AML-193 (cell line): Measurements from ENCODE around the gene SYF2.
"Not testable (repeated sequence)": the region's sequence is repeated elsewhere in the genome, so short reads cannot be mapped to it uniquely, and the experiment has no call there.

Experiments
- DNase-seq, 2 experiments: peaks; one replicate each; lab custom pipeline; 2025; lab: John Stamatoyannopoulos, UW

SYF2 gene

DNA sequence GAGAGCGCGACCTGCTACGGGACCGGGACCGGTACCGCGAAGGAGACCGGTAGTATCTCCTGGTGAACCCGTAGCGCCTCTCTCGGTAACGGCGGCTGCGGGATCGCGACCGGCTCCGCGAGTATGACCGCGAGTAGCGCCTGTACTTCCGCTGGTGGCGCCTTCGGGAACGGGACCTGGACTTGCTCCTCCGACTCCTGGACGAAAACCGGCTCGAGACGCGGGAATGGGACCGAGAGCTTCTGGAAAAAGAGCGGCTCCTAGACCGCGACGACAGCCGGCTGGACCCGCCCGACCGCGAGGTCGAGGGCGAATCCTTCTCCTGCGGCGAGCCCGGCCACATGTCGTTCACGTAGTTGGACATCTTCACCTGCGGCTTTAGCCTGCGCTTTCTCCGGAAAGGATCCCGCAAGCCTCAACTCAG lies 14.3 kb upstream of the SYF2 start:
- no peak for DNase-seq

DNA sequence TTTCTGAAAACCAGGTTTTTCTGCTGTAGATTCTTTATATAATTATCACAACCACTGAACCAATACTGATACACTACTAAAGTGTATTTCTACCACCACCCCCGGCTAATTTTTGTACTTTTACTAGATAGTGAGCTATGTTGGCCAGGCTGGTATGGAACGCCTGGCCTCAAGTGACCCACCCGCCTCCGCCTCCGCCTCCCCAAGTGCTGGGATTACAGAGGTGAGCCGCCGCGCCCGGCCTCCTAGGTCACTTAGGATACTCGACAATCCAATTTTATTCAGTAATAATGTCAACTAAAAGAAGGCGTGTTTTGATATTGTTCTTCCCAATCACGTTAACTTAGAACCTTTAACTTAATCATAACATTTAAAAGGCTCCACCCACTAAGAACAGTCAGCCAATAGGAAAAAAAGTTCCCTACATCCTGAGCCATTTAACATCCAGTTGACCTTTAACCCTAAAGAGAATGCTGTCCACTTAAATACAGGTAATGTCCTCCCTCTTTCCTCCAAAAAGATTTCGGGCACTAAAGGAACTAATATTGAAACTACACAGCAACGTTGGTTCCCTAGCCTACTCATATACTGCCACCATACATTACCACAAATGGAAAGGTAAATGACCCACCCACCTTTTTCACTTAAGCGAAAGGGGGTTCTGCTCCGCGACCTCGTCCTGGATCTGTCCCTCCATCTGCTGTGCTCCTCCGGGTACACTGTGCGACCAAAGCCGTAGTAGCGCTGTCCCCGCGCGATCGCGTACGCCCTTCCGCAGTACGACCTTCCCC lies 13.7 kb upstream of the SYF2 start:
- DNase-seq: peak; percentile 18 to 24

DNA sequence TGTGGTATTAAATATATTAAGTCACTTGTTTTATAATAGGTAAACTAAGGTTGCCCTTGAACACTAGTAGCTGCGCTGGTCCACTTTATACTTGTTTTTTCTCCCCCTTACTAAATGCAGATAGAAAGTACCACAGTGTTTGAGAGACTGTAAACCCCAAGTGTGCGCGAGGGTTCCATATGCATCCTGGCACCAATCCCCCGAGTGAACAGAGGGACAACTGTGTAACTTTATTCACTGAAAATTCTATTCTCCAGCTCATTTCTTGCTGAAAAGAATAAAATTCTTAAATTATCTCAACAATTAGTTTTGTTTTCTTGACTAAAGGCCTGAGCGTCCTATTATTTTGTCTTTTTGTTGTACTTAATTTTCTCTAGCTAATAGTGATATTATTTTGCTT lies 13.1 kb upstream of the SYF2 start:
- no peak for DNase-seq

DNA sequence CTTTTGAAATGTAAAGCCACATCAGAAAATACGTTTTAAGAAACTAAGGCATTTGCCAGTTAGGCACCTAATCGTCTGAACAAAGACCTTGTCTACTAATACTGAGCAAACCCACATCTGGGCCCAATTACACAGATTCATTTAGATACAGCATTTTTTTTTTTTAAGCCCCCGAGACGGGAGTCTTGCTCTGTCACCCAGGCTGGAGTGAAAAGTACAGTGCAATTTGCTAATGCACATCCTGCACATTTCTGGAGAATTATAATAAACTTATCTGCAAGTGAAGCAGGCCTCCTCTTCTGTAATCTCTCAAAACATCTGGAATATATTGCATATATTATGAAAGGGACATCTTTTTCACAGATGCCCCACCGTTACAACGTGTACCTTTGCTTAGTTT lies 11.6 kb upstream of the SYF2 start:
- DNase-seq: no peak

DNA sequence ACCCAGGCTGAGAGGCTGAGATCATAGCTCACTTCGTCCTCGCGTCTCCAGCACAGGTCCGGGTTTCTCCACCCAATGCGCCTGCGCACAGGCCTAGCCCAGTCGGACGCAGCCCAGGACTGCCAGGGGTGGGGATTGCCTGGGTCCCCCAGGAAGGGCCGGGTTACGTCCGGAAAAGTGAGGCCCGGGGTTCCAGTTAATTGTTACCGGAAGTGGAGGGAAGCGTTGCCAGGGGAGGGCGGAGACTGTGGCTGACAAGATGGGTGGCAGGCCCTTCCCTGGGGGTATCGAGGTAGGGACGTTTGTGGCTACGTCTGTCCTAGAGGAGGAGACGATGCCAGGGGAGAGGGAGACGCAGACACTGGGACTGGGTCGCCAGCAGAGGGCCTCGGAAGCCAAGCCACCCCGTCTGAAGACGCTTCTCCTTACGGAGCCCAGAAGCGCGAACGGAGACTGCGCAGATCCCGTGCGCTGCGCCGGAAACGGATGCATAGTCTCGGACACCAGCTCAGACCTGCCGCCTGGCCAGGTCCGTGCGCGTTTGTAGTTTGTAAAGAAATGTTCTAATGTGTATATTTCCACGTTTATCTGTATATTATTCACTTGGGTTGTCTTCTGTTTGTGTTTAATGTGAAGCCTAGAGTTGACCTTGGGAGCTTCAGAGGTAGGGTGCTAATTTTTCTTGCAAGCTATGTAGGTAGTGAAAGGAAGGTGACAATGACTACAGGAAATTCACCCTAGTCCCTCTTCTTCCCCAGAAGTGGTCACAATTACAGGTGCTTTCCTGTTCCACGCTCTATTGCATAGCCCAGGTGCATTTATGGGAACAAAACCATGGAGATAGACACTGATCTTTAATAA lies 7.6 kb upstream of the SYF2 start:
- DNase-seq: peak; percentile 97

DNA sequence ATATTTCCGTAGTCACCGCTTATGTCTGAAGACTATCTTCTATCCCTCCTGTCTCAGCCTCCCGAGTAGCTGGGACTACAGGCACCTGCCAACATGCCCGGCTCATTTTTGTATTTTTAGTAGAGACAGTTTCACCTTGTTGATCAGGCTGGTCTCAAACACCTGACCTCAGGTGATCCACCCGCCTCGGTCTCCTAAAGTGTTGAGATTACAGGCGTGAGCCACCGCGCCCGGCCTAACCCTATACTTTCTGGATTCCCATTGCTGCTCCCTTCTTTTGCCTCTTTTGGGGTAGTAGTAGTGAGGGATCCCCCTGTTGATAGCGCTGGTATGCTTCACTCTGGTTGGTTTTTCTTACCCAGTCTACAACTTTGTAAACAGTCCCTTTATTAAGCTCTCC lies 5.7 kb upstream of the SYF2 start:
- no peak for DNase-seq

DNA sequence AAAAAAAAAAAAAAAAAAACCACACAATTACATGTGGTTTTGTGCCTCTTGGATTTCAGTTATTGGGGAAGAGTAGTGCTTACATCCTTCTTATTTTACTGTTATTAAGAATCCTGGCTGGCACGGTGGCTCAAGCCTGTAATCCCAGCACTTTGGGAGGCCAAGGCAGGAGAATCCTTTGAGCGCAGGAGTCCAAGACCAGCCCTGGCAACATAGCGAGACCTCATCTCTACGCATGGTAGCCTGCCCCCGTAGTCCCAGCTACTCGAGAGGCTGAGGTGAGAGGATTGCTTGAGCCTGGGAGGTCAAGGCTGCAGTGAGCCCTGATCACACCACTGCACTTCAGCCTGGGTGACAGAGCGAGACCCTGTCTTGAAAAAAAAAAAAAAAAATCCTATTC lies 4.0 kb upstream of the SYF2 start:
- DNase-seq: not testable (repeated sequence)

DNA sequence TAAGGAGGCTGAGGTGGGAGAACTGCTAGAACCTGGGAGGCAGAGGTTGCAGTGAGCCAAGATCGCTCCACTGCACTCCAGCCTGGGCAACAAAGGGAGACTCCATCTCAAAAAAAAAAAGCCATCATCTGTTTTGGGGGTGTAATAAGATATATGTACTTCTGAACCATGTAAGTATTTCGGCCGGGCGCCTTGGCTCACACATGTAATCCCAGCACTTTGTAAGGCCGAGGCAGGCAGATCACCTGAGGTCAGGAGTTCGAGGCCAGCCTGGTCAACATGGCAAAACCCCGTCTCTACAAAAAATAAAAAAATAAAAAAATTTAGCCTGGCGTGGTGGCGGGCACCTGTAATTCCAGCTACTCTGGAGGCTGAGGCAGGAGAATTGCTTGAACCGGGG lies 3.1 kb upstream of the SYF2 start:
- DNase-seq: not testable (repeated sequence)

DNA sequence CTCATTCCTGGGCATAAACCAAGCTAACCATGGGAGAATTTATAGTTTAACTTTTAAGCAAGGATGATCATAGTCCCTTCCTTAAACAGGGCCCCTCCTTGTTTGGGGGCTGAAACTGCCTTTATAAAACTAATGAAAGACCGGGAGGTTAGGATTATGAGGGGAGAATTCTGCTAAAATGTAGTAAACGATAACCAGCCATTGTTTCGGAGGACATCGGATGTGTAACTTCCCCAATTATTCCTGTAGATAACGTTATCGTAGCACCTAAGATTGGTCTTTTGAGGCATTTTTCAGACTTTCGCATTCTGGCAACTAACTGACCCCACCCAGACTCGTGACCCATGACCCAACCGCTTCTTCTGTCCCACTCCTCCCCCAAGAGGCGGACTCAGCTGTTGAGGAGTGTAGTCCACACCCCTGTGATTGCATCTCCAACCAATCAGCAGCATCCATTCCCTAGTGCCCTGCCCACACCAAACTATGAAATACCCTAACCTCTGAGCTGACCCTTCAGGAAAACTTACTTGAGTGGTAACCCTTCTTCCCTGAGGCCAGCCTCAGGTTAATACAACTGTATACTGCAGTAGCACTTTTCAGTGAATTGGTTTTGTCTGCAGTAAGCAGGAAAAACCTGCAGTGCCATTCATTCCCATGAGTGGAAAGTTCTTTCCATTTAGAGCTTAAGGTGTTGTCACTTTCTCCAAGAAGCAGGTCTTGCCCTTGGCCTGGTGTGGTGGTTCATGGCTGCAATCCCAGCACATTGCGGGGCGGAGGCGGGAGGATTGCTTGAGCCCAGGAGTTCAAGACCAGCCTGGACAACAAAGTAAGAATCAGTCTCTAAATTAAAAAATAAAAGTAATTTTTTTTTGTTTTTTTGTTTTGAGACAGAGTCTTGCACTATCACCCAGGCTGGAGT lies 823 bp upstream of the SYF2 start:
- peak; percentile 79 to 87 for DNase-seq

DNA sequence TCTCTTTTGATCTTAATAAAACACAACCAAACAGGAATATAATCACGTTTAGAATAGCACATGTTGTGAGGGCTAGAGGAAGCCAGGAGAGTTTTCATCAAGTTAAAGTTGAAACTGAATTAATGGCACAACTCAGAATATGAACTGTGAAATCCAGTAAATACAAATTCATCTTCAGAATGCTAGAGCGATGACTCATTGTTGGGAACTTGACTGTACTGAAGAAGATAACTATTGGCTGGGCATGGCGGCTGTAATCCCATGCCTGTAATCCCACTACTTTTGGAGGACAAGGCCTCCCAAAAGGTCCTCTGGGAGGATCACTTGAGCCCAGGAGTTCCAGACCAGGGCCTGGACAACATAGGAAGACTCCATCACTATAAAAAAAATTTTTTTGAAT lies 8.8 kb downstream of the SYF2 start:
- DNase-seq: no peak

DNA sequence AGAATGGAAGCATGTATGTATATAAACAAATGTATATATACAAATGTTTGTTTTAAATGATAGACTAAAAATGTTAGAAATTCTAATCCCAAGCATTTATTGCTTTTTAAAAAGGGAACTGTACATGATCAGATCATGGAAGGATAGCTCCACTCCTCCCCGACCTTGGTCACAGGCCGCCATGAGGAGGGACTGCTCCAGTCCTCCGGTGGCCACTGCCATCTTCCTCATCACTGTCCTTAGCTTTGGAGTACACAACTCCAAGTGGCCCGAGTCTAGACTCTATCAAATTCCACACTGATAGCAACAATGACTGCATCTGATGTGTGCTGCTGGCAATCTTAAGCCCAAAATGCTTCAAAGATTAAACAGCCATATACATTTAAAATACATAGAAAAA lies 9.7 kb downstream of the SYF2 start:
- DNase-seq: no peak

DNA sequence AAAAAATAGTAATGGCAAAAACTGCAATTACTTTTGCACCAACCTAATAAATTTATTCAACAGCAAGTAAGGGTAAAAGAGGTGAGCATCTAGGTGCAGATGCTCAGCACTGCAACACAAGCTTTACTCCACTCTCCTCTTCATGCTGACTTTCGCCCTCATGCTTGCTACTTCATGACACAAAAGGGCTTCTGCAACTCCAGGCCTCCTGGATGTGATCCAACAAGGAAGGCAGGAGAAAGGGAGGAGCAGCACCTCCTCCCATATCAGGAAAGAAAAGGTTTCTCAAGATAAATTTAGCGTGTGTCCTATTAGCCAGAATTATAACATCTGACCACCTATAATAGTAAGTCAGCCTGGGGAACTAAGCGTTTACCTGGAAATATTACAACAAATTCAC lies 11.6 kb downstream of the SYF2 start:
- DNase-seq: no peak

DNA sequence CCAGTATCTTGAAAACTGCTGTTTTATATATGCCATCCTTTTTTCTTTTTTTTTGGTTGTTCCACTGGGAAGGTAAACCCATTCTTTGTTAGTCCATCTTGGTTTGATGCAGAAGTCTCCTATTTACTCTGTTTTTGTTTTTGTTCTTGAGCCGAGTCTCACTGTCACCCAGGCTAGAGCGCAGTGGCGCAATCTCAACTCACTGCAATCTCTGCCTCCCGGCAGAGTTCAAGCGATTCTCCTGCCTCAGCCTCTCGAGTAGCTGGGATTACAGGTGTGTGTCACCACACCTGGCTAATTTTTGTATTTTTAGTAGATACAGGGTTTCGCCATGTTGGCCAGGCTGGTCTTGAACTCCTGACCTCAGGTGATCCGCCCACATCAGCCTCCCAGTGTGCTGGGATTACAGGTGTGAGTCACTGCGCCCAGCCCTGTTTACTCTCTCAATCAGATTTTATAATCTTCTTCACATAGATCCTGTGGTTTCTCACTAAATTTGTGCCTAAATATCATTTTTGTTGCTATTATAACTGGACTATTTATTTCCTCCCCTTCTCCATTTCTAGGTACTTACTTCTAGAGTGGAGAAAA lies 12.5 kb downstream of the SYF2 start:
- no peak for DNase-seq

DNA sequence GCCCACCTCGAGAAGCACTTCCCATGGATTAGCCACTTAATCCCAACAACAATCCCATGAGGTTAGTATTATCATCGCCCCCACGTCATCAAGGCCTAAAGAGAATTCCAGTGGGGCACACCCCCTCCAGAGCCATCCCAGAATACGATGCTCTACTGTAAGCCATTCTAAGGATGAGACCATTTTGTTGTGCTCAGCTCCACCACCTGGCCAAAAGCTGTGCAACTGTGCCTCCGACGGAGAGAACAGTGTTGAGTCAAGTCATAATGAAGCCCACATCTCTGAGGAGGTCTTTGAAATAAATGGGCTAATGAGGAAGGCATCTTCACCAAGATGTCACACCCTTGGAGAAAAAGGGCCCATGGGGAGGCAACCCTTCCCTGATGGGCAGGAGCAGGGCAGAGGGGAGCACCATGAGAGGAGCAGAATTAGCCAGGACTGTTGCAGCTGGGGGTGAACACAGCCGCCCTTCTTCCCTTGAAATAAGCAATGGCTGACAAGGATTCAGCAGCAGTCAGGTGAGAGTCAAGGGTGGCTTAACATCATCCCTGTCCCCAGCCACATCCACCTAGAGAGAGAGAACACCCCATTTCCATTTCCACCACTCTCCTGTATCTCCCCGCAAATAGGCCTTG lies 14.6 kb downstream of the SYF2 start:
- no peak for DNase-seq

DNA sequence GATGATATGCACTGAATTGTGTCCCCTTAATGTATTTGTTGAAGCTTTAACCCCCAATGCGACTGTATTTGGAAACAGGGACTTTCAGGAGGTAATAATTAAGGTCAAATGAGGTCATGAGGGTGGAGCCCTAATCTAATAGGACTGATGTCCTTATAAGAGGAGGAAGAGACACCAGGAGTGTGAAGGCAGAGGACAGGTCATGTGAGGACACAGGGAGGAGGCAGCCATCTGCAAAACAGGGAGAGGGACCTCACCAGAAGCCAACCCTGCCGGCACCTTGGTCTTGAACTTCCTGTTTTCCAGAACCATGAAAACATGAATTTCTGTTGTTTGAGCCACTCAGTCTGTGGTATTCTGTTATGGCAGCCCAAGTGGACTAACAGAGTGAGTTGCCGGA lies 15.3 kb downstream of the SYF2 start:
- DNase-seq: no peak

DNA sequence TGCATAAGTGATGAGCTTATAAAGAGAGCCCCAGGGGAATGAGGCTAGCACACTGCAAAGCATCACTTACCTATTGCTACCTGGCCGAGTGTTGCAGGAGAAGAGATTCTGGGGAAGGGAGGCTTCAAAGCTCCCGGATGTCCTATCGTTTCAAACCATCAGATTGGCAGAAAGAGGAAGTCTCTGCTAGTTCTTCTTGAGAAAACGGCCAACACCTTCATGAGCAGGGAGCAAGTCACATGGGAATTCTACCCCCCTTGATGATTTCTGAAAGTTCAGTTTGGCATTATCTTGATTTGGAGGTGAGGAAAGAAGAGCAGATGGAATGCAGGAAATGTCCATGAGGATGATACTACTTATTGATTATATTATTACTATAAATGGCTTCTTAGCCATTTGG lies 16.2 kb downstream of the SYF2 start:
- DNase-seq: peak; percentile 9

DNA sequence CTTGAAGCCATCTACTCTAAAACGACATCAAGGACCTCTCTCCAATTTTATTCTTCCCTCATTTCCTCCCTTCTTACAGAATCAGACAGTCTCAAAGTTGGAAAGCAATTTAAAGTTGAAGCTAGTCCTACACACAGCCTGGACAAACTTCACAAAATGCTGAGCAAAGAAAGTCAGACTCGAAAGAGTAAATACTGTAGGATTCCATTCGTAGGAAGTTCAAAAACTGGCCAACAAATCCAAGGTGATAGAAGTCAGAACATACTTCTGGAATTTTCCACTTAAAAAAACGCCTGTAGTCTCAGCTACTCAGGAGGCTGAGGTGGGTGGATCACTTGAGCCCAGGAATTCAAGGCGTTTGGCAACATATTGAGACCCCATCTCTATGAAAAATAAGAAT lies 19.6 kb downstream of the SYF2 start:
- no peak for DNase-seq

DNA sequence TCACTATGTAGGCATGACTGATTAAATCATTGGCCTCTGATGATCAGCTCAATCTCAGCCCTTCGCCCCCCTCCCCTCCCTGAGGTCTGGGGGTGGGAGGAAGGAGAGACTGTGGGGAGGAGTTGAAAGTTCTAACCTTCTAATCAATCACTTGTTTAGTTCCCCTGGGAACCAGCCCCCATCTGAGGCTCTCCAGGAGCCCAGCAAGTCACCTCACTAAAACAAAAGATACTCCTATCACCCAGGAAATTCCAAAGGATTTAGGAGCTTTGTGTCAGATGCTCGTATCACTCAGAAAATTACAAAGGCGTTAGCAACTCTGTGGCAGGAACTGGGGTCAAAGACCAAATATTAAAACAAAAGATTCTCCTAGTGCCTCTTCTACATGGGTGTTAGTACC lies 21.6 kb downstream of the SYF2 start:
- DNase-seq: no peak

DNA sequence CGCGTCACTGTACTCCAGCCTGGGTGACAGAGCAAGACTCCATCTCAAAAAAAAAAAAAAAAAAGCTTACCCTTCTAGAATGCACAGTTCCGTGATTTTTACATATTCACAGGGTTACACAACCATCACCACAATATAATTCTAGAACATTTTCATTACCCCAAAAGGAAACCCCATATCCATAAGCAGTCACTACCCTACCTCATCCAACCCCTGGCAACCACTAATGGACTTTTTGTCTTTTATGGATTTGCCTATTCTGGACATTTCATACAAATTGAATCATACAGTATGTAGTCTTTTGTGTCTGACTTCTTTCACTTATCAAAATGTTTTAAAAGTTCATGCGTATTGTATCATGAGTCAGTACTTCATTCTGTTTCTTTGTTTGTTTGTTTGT lies 22.8 kb downstream of the SYF2 start:
- no peak for DNase-seq

DNA sequence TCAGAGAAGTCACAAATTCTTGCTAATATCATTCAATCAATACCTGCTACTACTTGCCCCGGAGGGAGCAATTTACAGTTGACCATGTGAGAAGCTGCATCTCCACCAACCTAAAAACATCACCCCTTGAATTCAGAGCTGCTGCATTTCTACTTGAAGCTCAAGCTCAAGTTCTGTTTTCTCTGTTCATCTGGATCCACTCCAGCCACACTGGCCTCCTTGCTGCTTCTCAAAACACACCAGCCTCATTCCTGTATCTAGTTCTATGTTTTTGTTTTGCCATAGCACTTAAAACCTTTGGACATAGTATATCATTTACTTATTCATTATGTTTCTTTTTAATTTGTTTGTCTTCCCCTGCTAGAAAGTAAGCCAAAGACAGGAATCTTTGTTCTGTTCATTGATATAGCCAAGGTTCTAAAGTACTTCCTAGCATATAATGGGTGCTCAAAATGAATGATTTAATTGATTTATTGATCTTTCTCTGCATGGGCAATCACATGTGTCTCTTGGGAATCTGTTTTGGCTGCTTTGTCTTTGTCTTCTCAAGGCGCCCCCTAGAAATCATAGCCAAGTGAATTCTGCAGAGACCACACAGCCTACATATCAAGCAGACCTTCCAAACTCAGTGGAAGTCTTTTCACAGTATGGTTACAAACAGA lies 23.6 kb downstream of the SYF2 start:
- DNase-seq: no peak

DNA sequence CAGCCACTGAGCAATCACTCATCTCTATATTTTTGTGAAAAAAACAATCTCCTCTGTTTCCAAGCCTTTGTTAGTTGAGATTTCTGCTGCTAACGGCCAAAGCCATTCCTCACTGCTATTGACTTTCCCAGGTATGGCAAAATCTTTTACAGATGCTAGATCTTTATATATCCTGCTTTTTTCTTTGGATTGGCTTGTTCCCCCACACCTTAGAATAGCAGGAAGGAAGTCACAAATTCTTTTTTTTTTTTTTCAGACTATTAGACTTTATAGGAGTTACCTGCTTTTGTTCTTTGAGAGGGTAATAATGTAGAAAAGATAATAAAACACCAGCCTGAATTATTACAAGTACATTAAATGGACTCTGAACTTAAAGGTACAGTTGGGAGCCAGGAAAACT lies 24.2 kb downstream of the SYF2 start:
- DNase-seq: no peak
